Measurements from ENCODE around the gene REC114.
"Not testable (repeated sequence)": the region's sequence is repeated elsewhere in the genome, so short reads cannot be mapped to it uniquely, and the experiment has no call there.

Gene REC114

GRCh38 chr15:73442968-73443367, at the start of gene REC114:
REC114 (plus strand) TSS chr15:73443164; CDS start chr15:73443186, 22 bp downstream.
- no peak for DNase-seq (ENCODE audit: low spot score)

- no peak for DNase-seq (ENCODE audit: low spot score)
Measured at GRCh38 chr15:73393336-73393735, 49.6 kb upstream of the REC114 start.

GRCh38 chr15:73394782-73395181, 48.2 kb upstream of the REC114 start:
- DNase-seq (ENCODE audit: low spot score), result no peak

- no peak for DNase-seq (ENCODE audit: low spot score)
Measured at GRCh38 chr15:73395671-73396070, 47.3 kb upstream of the REC114 start.

GRCh38 chr15:73397461-73397860, 45.5 kb upstream of the REC114 start:
- DNase-seq (ENCODE audit: low spot score), result no peak

- DNase-seq (ENCODE audit: low spot score), result no peak
Measured at GRCh38 chr15:73398861-73399260, 44.1 kb upstream of the REC114 start.

GRCh38 chr15:73400222-73400621, 42.7 kb upstream of the REC114 start:
- not testable (repeated sequence) for DNase-seq (ENCODE audit: low spot score)

GRCh38 chr15:73403171-73403570, 39.8 kb upstream of the REC114 start:
- DNase-seq (ENCODE audit: low spot score), result no peak

GRCh38 chr15:73414876-73415275, 28.1 kb upstream of the REC114 start:
- DNase-seq (ENCODE audit: low spot score), result no peak

GRCh38 chr15:73424506-73424905, 18.5 kb upstream of the REC114 start:
- DNase-seq (ENCODE audit: low spot score), result no peak

GRCh38 chr15:73425510-73425909, 17.5 kb upstream of the REC114 start:
- DNase-seq (ENCODE audit: low spot score), result no peak

GRCh38 chr15:73426323-73426994, 16.5 kb upstream of the REC114 start:
- DNase-seq (ENCODE audit: low spot score), result no peak

- not testable (repeated sequence) for DNase-seq (ENCODE audit: low spot score)
Measured at GRCh38 chr15:73431329-73431728, 11.6 kb upstream of the REC114 start.

- no peak for DNase-seq (ENCODE audit: low spot score)
Measured at GRCh38 chr15:73433873-73434272, 9.1 kb upstream of the REC114 start.

GRCh38 chr15:73436613-73437012, 6.4 kb upstream of the REC114 start:
- DNase-seq (ENCODE audit: low spot score), result no peak

GRCh38 chr15:73437543-73438109, 5.3 kb upstream of the REC114 start:
- no peak for DNase-seq (ENCODE audit: low spot score)

GRCh38 chr15:73438651-73439050, 4.3 kb upstream of the REC114 start:
- no peak for DNase-seq (ENCODE audit: low spot score)

- DNase-seq (ENCODE audit: low spot score), result no peak
Measured at GRCh38 chr15:73440571-73440970, 2.4 kb upstream of the REC114 start.

- no peak for DNase-seq (ENCODE audit: low spot score)
Measured at GRCh38 chr15:73442421-73442820, 543 bp upstream of the REC114 start.

GRCh38 chr15:73447471-73447870, 4.5 kb downstream of the REC114 start:
- not testable (repeated sequence) for DNase-seq (ENCODE audit: low spot score)

- not testable (repeated sequence) for DNase-seq (ENCODE audit: low spot score)
Measured at GRCh38 chr15:73448158-73448758, 5.3 kb downstream of the REC114 start.

- not testable (repeated sequence) for DNase-seq (ENCODE audit: low spot score)
Measured at GRCh38 chr15:73449980-73450379, 7.0 kb downstream of the REC114 start.

- no peak for DNase-seq (ENCODE audit: low spot score)
Measured at GRCh38 chr15:73454096-73454495, 11.1 kb downstream of the REC114 start.

- DNase-seq (ENCODE audit: low spot score), result no peak
Measured at GRCh38 chr15:73455876-73456275, 12.9 kb downstream of the REC114 start.
